Measurements from ENCODE around the gene TRAF3. TPM values are rescaled to one million over a fixed set of nuclear protein-coding genes. Genes with fewer than 3 reads are reported as not detected.

Gene TRAF3
- total RNA-seq, 1 donor from 2014 or later, result 19.7 TPM

DNA sequence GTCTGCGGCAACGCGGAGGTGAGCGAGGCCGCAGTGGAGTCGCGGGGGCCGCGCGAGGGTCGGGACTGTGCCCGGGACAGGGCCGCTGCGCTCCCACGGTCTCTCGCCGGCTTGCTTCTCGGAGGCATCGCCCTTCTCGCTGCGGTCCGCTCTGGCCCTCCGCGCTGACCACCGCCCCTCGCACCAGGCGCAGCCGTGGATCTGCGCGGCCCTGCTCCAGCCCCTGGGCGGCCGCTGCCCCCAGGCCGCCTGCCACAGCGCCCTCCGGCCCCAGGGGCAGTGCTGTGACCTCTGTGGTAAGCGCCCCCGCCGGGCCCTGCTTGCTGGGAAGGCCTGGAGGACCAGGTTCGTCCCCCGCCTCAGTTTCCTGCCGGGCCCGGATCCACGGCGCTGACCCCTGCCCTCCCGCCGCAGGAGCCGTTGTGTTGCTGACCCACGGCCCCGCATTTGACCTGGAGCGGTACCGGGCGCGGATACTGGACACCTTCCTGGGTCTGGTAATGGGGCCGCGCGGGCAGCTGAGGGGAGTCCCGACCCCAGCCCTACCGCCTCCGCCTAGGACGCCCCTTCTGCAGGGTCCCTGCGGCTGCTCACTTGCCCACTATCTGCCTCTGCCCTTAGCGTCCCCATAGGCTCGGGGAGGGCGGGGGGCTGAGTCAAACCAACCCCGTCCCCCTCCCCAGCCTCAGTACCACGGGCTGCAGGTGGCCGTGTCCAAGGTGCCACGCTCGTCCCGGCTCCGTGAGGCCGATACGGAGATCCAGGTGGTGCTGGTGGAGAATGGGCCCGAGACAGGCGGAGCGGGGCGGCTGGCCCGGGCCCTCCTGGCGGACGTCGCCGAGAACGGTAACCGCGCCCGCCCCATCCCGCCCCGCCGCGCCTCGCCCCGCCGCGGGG is 152.2 kb downstream of the TRAF3 start:
- TF ChIP-seq, protein P1, sequence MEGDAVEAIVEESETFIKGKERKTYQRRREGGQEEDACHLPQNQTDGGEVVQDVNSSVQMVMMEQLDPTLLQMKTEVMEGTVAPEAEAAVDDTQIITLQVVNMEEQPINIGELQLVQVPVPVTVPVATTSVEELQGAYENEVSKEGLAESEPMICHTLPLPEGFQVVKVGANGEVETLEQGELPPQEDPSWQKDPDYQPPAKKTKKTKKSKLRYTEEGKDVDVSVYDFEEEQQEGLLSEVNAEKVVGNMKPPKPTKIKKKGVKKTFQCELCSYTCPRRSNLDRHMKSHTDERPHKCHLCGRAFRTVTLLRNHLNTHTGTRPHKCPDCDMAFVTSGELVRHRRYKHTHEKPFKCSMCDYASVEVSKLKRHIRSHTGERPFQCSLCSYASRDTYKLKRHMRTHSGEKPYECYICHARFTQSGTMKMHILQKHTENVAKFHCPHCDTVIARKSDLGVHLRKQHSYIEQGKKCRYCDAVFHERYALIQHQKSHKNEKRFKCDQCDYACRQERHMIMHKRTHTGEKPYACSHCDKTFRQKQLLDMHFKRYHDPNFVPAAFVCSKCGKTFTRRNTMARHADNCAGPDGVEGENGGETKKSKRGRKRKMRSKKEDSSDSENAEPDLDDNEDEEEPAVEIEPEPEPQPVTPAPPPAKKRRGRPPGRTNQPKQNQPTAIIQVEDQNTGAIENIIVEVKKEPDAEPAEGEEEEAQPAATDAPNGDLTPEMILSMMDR (IDR thresholded peaks at IDR 0.05), result no peak
- ATAC-seq, result peak; percentile 5 to 15
- H3K36me3 ChIP-seq, result peaks cover 19% of the 10 kb centered on the region
- intact Hi-C loops (cut with DNase I), result no loop called here
- peaks cover 28% of the 10 kb centered on the region for H3K4me1 ChIP-seq
- H3K27me3 ChIP-seq (ENCODE audit: low read depth), result peaks cover 50% of the 10 kb centered on the region
- peak overlapping the region; percentile 57 for H3K4me3 ChIP-seq
- no peak overlapping the region for H3K27ac ChIP-seq
- H3K9me3 ChIP-seq, result no peaks in the 10 kb centered on the region
- DNase-seq, result peak; percentile 45

DNA sequence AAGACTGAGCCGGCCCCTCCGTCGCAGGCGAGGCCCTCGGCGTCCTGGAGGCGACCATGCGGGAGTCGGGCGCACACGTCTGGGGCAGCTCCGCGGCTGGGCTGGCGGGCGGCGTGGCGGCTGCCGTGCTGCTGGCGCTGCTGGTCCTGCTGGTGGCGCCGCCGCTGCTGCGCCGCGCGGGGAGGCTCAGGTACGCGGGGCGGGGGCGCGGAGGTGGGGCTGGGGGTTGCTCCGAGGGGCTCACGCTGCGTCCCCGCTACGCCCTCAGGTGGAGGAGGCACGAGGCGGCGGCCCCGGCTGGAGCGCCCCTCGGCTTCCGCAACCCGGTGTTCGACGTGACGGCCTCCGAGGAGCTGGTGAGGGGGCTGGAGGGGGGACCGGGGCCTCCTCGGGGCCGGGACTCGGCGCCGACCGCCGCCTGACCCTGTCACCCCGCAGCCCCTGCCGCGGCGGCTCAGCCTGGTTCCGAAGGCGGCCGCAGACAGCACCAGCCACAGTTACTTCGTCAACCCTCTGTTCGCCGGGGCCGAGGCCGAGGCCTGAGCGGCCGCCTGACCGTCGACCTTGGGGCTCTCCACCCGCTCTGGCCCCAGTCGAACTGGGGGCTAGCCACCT is 153.0 kb downstream of the TRAF3 start:
- ATAC-seq (no peak), DNase-seq (peak; percentile 50)
- peaks cover 42% of the 10 kb centered on the region for H3K27me3 ChIP-seq (ENCODE audit: low read depth)

DNA sequence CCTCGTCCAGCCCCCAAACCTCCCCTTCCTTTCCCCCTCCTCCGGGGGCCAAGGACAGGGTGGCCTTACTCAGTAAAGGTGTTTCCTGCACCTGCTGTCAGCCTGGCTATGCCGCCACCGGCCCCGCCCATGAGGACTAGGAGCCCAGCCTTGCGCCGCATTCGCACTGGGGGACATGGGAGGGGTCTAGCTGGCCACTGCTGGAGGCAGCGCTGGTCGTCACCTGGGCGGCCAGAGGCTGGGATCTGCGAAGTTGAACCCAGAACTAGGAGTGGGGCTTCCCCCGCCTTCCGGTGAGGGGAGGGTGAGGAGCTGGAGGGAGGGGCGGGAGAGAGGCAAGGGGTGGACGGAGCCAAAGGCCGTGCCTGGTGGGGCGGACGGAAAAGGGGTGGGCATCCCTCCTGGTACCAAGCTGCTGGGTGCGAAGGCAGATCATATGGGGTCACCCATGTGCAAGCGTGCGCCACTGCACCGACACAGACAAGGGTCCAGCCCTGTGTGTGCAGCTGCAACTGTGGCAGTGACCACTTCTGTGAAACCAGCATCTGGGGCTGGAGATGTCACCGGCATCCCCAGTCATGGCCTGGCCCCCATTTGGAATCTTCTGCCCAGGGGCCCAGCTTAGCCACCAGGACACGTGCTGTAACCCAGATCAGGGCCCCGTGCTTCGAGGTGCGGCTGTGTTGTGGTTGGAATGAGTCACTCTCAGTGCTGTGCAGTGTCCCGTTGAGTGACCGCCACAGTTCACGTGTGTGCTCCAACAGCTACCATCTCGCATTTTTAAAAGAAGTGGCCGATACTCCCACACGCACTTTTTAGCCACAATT is 153.7 kb downstream of the TRAF3 start:
- H3K27ac ChIP-seq, result no peak overlapping the region
- ATAC-seq (no peak), DNase-seq (peak; percentile 49)
- intact Hi-C loops (cut with DNase I), result no loop called here
- H3K9me3 ChIP-seq, result no peaks in the 10 kb centered on the region
- peaks cover 22% of the 10 kb centered on the region for H3K36me3 ChIP-seq
- TF ChIP-seq, protein P1 (IDR thresholded peaks at IDR 0.05), result no peak
- peaks cover 36% of the 10 kb centered on the region for H3K27me3 ChIP-seq (ENCODE audit: low read depth)
- H3K4me3 ChIP-seq, result no peak overlapping the region
- H3K4me1 ChIP-seq, result peaks cover 28% of the 10 kb centered on the region

More for the DNA sequence above, 153.0 kb downstream of the TRAF3 start:
- Histone ChIP-seq H3K4me3 (peak overlapping the region; percentile 57), H3K4me1 (peaks cover 28% of the 10 kb centered on the region), H3K9me3 (no peaks in the 10 kb centered on the region), H3K27ac (no peak overlapping the region), H3K36me3 (peaks cover 19% of the 10 kb centered on the region)
- intact Hi-C loops (cut with DNase I), result no loop called here
- TF ChIP-seq, protein P1 (IDR thresholded peaks at IDR 0.05), result no peak

DNA sequence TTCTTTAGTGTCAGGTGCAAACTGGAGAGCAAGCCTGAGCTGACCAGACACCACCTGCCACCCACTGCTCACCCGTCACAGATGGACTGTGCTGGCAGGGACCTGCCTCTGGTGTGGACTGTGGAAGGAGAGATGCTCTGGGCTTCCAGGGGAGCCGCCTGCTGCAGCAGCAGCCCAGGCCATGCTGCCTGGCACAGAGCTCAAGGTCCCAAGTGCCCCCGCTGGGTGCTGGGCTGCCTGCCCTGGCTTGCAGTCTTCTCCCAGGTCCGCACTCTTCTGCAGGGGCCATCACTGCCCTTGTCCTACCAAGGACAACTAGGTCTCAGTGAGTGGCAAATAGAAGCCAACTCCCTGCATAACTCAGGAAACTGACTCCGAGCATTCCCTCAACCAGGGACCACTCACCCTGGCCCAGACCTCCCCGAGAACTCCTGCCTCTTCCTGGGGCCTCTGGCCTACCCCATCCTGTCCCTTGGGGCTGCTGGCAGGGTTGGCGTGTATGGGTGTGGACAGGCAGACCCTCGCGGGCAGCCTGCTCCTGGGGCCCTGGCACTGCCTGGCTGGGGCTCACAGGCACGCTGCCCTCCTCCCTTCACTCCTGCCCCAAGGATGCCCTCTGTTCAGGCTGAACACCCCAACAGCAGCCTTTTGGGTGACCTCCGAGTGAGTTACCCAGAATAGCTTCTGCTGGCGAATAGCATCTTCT is 154.5 kb downstream of the TRAF3 start:
- Histone ChIP-seq H3K27me3 (ENCODE audit: low read depth) (peaks cover 36% of the 10 kb centered on the region), H3K36me3 (peaks cover 30% of the 10 kb centered on the region), H3K4me1 (peaks cover 28% of the 10 kb centered on the region), H3K9me3 (no peaks in the 10 kb centered on the region), H3K4me3 (no peak overlapping the region), H3K27ac (no peak overlapping the region)
- peak; percentile 40 for DNase-seq
- intact Hi-C loops (cut with DNase I), result no loop called here
- TF ChIP-seq, protein P1 (IDR thresholded peaks at IDR 0.05), result no peak
- no peak for ATAC-seq

All from lower lobe of right lung (tissue), 2 donors.